ENCODE data around the gene TOMT. TPM values are rescaled to one million over a fixed set of nuclear protein-coding genes. Genes with fewer than 3 reads are reported as not detected.

The TOMT gene
- total and polyA plus RNA-seq, 2 of the 4 experiments (the other 2 are of a cell fraction), result not detected

DNA sequence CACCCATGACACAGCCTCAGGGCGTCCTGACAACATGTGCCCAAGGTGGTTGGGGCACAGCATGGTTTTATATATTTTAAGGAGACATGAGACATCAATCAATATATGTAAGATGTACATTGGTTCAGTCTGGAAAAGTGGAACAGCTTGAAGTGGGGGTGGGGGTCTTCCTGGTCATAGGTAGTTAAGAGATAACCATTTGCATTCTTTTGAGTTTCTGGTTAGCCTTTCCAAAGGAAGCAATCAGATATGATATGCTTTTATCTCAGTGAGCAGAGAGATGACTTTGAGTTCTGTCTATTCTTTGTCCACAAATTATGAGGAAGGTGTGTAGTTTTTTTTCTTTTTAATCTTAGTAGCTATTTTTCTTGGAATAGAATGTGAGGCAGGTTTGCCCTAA, 16.9 kb downstream of the TOMT start:
- dilution Hi-C loops (cut with HindIII; ENCODE audit: low sequenced_read_pairs, unreplicated experiment), result no loop called here
- no peak overlapping the region for H4K8ac ChIP-seq (ENCODE audit: low read depth in 2 of 2, low read length in 2 of 2)
- ATAC-seq (ENCODE audit: low read depth), result no peak
- no peak overlapping the region for H2BK5ac ChIP-seq (ENCODE audit: low read depth, low read length, poor library complexity, severe bottlenecking)
- no peak overlapping the region for H3K9ac ChIP-seq (ENCODE audit: low read depth, low read length)
- no peak overlapping the region for H3K4me3 ChIP-seq (ENCODE audit: insufficient read depth, low read depth, low read length)
- intact Hi-C loops (cut with micrococcal nuclease), result no loop called here
- H3K4me1 ChIP-seq (ENCODE audit: control insufficient read depth, insufficient read depth, low read length), result no peaks in the 10 kb centered on the region
- H3K18ac ChIP-seq (ENCODE audit: low read depth, low read length), result no peak overlapping the region
- H2AK9ac ChIP-seq (replicated peaks; ENCODE audit: low read depth, low read length, poor library complexity), result no peak overlapping the region
- no peak overlapping the region for H3K4ac ChIP-seq (ENCODE audit: low read depth, low read length)
- H2AFZ ChIP-seq (replicated peaks; ENCODE audit: low read length, poor library complexity), result no peak overlapping the region
- no peak overlapping the region for H3K23ac ChIP-seq (ENCODE audit: low read depth, low read length)
- H3K27ac ChIP-seq (ENCODE audit: insufficient read depth, low read length), result no peak overlapping the region
- no peaks in the 10 kb centered on the region for H3K9me1 ChIP-seq (ENCODE audit: insufficient read depth, low read length)
- H3K56ac ChIP-seq (ENCODE audit: extremely low read depth, insufficient read depth, low read length), result no peak overlapping the region
- WGBS, 2 experiments (ENCODE audit: extremely low coverage in 2 of 2, insufficient read length in 1 of 2), result no CpG with 5 or more reads among the region's 1 CpG
- BruUV-seq (replicated peaks), result no TSS peak
- TF ChIP-seq RCOR1 (IDR thresholded peaks at IDR 0.05; ENCODE audit: insufficient replicate concordance, low read length), result no peak
- no peak for TF ChIP-seq RAD21 (IDR thresholded peaks at IDR 0.05; ENCODE audit: low read length)
- no peak for TF ChIP-seq FOS (IDR thresholded peaks at IDR 0.05; ENCODE audit: low read depth, low read length)
- no peak for TF ChIP-seq MXI1 (IDR thresholded peaks at IDR 0.05; ENCODE audit: borderline replicate concordance, low read depth, low read length)
- no peak for TF ChIP-seq CEBPB (IDR thresholded peaks at IDR 0.05; ENCODE audit: low read depth, low read length)
- TF ChIP-seq MAZ (IDR thresholded peaks at IDR 0.05; ENCODE audit: borderline replicate concordance, low read depth, low read length), result no peak
- TF ChIP-seq RFX5 (IDR thresholded peaks at IDR 0.05; ENCODE audit: low read depth, low read length), result no peak
- TF ChIP-seq ELK1 (IDR thresholded peaks at IDR 0.05; ENCODE audit: borderline replicate concordance, low read depth, low read length), result no peak
- TF ChIP-seq SMC3 (IDR thresholded peaks at IDR 0.05; ENCODE audit: low read depth, low read length), result no peak
- TF ChIP-seq CHD1 (IDR thresholded peaks at IDR 0.05; ENCODE audit: low read depth, low read length), result no peak
- TF ChIP-seq MAFK (IDR thresholded peaks at IDR 0.05; ENCODE audit: low read depth, low read length), result no peak
- no peak for TF ChIP-seq BHLHE40 (IDR thresholded peaks at IDR 0.05; ENCODE audit: low read depth, low read length)
- no peak for TF ChIP-seq USF2 (IDR thresholded peaks at IDR 0.05; ENCODE audit: low read depth, low read length)
- TF ChIP-seq POLR2A (IDR thresholded peaks at IDR 0.05; ENCODE audit: low read depth, low read length), result no peak
- no peak for TF ChIP-seq NFE2L2 (IDR thresholded peaks at IDR 0.05; ENCODE audit: low read depth, low read length)
- no peak for TF ChIP-seq CTCF (conservative IDR thresholded peaks at IDR 0.05; ENCODE audit: low read depth, low read length)
- no peak overlapping the region for H2BK120ac ChIP-seq (ENCODE audit: low read depth, low read length)
- H2BK15ac ChIP-seq (ENCODE audit: low read depth, low read length), result no peak overlapping the region
- ChIA-PET POLR2A (ENCODE audit: unreplicated experiment) (no interaction called here), CTCF (no interaction called here)
- no peak overlapping the region for H3K4me2 ChIP-seq (ENCODE audit: low read depth, low read length)
- in situ Hi-C loops (cut with MboI; ENCODE audit: low sequenced_read_pairs), result no loop called here
- DNase-seq, result no peak
- no peak overlapping the region for H4K5ac ChIP-seq (ENCODE audit: low read depth, low read length)
- no peak overlapping the region for H2BK20ac ChIP-seq (ENCODE audit: low read depth, low read length)
- no peak overlapping the region for H3K14ac ChIP-seq (replicated peaks; ENCODE audit: low read depth, low read length)
- no peak overlapping the region for H2AK5ac ChIP-seq (ENCODE audit: low read depth, low read length)
- no peaks in the 10 kb centered on the region for H3K9me3 ChIP-seq (ENCODE audit: control insufficient read depth, insufficient read depth, low read length)
- H3K36me3 ChIP-seq (ENCODE audit: control insufficient read depth, insufficient read depth, low read length), result no peaks in the 10 kb centered on the region
- peaks cover 2% of the 10 kb centered on the region; the same call in 1 of the 2 replicates for H3K27me3 ChIP-seq (ENCODE audit: control insufficient read depth, insufficient read depth, low read length)
- no peaks in the 10 kb centered on the region for H4K20me1 ChIP-seq (ENCODE audit: insufficient read depth, low read length)
- no peaks in the 10 kb centered on the region for H3K79me1 ChIP-seq (ENCODE audit: low read depth in 1 of 2, low read length in 2 of 2)
- no peak overlapping the region for H4K91ac ChIP-seq (ENCODE audit: insufficient read depth, low read depth, low read length)

Data from IMR-90 (cell line).